Measurements from ENCODE around the gene EIF6.
A peak's percentile ranks its signal among the peaks of the same experiment; 100 is the strongest.
"Not testable (repeated sequence)": the region's sequence is repeated elsewhere in the genome, so short reads cannot be mapped to it uniquely, and the experiment has no call there.

Gene EIF6

DNA sequence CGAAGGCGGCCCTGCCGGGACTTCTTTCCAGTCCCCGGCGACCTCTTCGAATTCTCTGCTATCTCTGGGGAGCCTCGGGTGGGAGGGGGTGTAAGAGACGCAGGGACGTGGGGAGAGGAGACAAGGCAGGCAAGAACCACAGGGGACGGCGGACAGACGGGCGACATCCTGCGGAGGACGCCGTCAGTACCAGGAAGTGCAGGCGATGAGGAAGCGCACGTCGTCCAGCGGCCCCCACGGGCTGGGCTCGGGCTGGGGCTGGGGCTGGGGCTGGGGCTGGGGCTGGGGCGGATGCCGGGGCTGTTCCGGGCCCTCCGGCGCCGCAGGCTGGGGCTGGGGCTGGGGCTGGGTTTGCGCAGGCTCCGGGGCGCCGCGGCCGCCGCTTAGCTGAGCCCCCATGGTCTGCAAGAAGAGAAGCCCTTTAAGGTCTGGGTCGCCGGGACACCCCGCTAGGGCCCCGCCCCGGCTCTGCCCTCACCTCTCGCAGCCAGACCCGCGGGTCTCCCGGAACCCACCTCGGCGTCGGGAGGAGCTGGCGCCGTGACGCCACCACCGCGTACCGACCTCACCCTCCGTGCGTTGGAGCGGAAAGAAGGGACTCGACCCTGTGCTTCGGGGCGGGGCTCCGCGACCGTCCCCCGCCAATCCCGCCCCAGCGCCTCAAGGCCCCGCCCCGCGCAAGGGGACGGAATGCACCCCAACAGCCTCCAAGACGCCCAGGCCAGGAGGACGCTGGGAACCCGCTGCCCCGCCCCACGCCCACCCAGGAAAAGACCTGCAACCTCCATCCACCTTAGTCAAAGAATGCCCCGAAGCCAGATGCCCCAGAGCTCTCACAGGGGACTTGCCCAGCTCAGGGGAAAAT, 6.8 kb downstream of the EIF6 start, which contains the start of gene MMP24OS:
TSS of gene MMP24OS (minus strand) at position 592 of the 865 bp plus-strand sequence. CDS start at position 399, 193 bp downstream.
- DNase-seq (ENCODE audit: low spot score), result peak; percentile 96

DNA sequence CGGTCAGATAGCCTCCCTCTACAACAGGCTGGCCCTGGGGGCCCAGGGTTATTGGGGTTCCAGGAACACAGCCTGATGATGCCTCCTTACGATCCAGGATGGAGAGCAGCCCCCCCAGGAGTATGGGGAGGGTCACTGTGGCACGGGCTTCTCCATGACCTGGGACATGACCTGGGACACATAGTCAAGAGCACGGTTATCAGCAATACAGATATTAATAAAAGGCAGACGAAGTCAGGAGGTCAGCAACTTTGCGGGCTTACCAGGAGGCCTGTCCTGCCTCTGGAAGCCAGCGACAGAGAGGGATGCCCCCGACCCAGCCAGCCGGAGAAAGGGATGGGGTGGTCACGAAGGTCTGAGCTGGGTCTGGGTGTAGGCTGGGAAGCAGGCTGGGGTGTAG, 7.4 kb downstream of the EIF6 start:
- no peak for DNase-seq (ENCODE audit: low spot score)

DNA sequence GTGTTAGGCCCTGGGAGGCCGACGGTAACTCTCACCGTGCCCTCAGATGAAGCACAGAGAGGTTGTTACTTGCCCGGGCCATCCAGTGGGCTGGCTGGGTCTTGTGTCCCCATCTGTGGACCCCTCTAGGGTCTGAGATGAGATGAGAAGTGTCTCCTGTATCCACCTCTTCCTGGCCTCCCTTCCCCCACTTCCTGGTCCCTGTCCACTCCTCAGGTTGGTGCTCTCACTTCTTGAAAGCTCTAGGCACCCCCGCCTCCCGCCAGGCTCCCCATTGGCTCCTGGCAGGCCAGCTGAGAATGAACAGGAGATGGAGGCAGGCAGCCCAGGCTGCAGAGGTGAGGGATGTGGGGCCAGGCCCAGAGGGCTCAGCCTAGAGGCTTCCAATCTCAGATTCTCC, 8.2 kb downstream of the EIF6 start:
- DNase-seq (ENCODE audit: low spot score), result no peak

DNA sequence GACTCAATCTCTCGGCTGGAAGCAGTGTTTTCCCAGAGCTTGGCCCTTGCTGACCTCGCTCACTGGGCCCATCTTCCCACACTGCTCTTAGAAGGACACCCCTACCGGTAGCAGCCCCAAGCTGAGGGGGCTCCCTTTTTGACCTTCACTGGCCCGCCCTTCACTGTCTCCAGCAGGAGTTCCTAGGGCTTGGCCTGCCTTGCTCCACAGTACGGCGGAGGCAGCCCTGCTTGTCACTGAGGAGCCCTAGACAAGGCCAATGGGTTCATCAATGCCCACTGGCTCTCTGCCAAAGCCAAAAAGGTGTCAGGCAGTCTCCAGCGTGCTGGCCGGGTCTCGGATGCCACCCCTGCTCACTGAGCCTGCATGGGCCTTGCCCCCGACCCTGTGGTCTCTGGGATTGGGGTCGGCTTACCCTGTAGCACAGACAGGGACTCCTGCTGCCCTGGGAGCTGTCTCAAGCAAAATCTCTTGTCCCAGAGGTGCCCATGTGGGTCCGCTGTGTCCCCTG, 8.8 kb downstream of the EIF6 start:
- no peak for DNase-seq (ENCODE audit: low spot score)

DNA sequence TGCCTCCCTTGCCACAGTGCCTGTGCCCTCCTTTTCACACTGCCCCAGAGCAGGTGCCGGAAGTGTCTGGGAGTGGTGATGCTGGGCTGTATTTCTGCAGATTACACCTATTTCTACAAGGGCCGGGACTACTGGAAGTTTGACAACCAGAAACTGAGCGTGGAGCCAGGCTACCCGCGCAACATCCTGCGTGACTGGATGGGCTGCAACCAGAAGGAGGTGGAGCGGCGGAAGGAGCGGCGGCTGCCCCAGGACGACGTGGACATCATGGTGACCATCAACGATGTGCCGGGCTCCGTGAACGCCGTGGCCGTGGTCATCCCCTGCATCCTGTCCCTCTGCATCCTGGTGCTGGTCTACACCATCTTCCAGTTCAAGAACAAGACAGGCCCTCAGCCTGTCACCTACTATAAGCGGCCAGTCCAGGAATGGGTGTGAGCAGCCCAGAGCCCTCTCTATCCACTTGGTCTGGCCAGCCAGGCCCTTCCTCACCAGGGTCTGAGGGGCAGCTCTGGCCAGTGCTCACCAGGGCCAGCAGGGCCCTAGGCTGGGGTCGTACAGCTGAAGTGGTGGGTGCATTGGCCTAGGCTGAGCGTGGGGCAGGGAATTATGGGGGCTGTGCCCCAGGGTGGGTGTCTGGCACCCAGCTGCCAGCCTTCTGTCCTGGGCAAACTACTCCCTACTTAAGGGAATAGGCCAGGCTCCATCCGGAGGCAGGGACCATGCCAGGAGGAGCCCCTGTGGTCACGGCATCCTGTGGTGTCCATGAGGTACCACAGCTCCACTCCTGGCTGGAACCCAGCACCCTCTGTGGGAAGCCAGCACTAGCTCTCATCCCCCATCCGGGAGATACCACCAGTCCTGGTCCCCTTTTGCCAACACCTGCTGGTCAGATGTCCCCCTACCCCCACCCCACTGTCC, 10.1 kb downstream of the EIF6 start:
- DNase-seq (ENCODE audit: low spot score), result no peak

DNA sequence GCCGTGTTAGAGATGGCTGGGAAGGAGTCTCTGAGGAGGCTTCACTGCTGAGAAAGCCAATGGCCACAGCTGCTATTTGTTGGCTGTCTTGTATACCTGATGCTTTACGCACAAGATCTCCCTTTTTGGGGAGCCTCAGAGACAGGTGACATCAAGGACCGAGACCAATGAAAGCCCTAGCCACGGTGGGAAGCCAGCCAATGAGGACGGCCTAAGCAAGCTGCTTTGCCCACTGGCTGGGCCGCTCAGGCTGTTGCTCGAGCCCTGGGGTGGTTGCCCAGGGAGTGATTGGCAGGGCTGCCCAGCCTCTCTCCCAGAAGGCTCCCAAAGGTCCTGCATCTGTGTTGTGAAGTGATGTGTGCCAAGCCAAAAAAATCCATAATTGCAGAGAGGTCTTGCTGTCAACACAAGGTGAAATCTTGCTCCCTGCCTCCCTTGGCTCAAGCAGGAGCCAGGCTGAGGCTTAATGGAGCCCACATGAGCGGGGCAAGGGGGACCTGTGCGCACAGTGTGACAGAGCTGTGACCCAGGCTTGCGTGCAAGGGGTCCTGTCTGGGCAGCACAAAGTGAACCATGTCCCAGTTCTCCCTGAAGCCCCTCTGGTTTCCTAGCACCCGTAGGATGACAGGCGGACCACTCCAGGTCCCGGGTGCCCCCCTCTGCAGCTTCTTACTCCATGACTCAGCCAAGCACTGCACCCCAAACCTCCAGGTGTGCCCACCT, 11.0 kb downstream of the EIF6 start:
- no peak for DNase-seq (ENCODE audit: low spot score)

DNA sequence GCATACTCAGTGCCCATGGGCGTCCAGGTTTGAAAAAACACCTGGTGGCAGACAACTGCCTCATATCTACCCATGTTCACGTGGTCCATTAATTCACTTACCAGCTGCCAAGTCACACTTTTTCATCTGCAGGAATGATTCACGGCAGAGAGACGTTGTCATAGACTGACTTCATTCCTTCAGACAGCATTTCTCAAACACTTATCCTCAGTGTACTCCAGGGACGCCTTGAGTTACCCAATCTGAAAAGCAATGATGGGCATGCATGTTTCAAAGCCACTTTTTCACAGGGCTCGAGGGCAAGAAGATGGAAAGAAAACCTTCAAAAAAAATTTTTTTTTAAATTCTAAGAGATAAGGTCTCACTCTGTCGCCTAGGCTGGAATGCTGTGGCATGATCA, 12.7 kb downstream of the EIF6 start:
- no peak for DNase-seq (ENCODE audit: low spot score)

DNA sequence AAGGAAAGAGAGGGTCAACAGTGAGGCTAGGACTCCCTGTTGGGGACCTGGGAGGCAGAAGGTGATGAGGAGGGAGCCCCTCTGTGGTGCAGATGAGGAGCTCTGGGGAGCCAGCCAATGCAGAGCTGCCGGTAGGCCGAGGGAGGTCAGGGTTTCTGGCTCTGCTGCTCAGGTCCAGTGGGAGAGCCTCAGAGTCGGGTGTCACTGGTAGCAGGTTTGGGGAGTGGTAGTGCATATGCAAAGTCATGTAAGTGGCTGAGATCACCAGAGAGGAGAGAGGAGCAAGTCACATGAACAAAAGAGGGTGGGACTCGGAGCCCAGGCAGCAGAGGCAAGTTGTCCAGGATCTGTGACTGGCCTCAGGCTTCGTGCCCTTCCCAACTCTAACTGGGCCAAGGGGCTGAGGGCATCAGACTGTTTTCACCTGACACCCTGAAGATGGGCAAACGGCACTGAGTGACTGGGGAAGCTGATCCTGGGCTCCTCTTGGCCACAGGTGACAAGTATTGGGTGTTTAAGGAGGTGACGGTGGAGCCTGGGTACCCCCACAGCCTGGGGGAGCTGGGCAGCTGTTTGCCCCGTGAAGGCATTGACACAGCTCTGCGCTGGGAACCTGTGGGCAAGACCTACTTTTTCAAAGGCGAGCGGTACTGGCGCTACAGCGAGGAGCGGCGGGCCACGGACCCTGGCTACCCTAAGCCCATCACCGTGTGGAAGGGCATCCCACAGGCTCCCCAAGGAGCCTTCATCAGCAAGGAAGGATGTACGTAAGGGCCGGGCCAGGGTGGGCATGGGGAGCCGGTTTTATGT, 13.3 kb downstream of the EIF6 start:
- no peak for DNase-seq (ENCODE audit: low spot score)

DNA sequence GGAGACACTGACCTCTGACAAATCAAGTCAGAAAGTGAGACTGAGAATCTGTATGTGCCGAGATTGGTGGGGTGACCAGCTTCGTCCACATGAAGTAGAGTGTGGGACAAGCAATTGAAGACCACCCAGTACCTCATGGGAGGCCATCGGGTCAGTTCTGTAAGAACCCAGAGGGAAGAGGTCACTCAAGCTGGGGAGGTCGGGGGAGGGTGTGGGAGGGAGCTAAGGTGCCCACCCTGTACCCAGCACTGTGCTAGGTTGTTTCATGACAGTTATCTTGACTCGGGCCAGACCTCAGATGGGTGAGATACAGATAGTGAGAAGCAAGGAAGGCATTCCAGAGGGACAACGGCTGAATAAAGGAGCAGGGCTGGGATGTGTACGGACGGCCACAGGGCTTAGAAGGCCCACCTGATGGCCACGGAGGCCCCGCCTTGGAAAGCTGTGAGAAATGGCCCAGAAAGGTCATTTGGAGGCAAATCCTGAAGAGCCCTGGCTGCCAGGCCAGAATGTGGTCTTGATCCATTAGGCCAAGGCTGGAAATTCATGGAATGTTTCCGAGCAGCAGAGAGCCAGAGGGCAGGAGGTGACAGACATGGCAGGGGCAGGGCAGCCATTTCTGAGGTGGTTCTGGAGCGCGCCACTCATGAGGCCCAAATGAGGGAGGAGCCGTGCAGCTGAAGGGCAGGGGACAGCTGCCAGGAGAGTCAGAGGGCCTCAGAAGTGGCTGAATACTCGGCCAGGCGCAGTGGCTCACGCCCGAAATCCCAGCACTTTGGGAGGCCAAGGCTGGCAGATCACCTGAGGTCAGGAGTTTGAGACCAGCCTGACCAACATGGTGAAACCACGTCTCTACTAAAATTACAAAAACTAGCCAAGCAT, 14.3 kb downstream of the EIF6 start:
- no peak for DNase-seq (ENCODE audit: low spot score)

DNA sequence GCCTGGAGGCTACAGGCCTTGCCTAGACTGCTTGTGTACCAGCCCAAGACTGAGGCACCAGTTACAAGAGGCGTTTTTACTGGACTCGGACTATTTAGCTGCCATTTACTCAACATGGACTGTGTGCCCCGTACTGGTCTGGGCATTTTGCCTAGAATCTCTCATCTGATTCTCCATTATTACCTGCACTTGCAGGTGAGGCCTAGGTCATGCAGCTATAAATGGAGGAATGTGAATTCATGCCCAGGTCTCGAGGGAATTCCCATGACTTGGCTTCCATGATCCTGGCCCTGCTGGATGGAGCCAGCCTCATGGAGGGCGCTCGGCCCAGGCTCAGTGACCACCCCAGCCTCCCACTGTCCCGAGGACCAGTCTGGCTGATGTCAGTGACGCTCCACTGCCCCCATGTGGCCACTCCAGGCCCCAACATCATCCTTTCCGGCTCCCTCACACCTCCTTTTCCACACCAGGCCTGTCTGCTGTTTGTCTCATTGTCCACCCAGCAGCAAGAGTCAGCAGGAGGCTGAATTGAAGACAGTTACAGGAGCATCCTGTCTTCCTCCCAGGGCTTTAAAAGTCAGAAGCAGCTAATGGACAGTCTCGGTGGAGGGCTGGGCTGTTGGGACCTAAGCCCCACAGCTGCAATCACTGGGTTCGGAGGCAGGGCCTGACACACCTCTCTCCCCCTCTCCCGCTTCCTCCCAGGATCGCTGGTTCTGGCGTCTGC, 15.4 kb downstream of the EIF6 start:
- DNase-seq (ENCODE audit: low spot score), result peak; percentile 98

DNA sequence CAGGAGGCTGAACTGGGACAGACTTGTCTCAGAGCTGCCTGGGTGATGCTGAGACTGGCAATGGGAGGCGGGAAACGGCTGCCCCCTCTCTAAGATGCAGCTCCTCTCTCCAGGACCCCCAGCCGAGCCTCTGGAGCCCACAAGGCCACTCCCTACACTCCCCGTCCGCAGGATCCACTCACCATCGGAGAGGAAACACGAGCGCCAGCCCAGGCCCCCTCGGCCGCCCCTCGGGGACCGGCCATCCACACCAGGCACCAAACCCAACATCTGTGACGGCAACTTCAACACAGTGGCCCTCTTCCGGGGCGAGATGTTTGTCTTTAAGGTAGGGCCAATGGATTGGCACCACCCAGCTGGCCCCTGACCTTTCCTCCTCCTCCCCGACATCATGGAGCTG, 17.5 kb downstream of the EIF6 start:
- no peak for DNase-seq (ENCODE audit: low spot score)

DNA sequence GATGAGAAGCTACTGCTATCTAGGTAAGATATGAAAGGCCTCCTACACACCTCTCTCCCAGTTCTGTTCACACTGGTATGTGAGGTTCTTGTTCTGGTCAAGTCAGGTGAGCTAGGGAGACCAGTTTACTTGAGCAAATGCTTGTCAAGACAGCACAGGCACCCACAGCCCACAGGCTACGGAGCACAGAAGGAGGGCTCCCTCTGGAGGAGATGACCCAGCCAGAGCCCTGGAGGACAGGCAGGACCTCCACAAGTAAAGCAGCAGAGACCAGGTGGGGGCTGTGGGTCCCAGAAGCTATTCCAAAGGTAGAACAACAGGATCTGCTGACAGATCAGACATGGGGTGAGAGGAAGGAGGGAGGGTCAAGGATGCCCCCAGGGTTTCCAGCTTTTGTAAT, 19.8 kb downstream of the EIF6 start:
- peak; percentile 81 for DNase-seq (ENCODE audit: low spot score)

DNA sequence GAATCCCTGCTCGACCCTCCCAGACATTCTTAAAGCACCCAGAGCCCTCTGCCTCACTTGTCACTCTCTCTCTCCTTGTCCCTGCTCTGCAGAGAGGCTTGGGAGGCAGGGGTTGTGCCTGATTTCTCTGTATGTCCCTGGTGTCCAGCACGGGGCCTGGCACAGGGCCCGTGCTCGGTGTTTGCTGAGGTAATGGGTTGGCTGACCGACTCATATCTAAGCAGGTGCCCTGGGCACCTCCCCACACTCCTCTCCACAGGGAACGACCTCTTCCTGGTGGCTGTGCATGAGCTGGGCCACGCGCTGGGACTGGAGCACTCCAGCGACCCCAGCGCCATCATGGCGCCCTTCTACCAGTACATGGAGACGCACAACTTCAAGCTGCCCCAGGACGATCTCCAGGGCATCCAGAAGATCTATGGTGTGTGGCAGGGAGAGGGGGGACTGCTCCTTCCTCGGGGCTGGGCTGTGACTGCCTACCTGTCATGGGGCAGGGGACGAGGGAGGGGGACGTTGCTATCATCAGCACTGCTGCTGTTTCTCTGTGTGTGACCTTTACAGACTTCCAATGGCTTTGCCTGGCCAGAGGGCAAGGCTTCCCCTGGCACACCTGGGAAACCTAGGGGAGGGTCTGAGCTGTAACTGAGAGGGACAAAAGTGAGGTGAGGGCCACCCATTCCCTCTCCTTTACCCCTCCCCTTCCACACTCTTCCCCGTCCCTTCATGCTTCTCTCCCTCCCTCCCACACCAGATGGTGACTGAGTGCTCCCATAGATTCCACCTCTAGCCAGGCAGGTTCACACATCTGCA, 20.8 kb downstream of the EIF6 start:
- no peak for DNase-seq (ENCODE audit: low spot score)

DNA sequence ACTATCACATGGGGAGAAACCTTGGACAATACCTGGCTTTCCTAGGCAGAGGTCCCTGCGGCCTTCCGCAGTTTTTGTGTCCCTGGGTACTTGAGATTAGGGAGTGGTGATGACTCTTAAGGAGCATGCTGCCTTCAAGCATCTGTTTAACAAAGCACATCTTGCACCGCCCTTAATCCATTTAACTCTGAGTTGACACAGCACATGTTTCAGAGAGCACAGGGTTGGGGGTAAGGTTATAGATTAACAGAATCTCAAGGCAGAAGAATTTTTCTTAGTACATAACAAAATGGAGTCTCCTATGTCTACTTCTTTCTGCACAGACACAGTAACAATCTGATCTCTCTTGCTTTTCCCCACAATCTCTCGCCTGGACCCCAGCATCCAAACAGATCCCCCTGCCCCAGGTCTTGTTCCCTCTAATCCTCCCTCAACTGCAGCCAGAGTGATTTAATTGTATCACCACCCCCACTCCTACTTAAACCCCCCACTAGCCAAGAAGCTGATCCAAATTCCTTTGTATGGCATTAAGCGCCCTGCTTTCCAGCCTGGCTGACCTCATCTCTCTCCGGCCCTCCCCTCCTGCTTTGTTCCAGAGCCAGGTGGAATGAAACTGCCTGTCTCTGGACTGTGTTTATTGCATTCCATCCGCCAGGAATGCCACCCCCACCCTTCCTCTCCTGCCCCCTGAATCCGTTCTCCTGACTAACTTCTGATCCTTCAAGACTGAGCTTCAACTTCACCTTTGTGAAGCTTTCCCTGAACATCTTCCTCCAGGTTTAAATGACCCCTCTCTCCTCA, 21.6 kb downstream of the EIF6 start:
- peak; percentile 61 for DNase-seq (ENCODE audit: low spot score)

DNA sequence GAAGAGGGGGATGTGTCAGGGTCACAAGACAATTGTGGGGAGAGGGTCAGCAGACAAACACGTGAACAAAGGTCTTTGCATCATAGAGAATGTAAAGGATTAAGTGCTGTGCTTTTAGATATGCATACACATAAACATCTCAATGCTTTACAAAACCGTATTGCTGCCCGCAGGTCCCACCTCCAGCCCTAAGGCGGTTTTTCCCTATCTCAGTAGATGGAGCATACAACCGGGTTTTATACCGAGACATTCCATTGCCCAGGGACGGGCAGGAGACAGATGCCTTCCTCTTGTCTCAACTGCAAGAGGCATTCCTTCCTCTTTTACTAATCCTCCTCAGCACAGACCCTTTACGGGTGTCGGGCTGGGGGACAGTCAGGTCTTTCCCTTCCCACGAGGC, 22.3 kb downstream of the EIF6 start:
- not testable (repeated sequence) for DNase-seq (ENCODE audit: low spot score)

DNA sequence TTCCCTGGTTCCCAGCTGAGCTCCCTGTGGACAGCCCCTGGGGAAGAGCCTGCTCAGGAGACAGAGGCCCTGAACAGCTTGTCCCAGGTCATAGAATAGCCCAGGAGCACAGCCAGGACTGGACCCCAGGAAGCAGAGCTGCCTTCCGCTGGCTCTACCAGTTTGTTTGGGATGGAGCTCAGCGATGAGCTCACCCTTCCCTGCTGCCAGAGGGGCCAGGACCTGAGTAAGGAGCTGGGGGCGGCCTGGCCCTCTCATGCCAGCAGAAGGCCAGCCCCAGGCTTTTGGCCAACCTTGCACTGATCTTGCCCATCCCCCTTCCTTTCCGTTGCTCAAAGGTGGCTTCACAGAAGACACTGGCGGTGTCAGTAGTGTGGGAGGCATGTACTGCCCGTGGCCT, 24.1 kb downstream of the EIF6 start:
- no peak for DNase-seq (ENCODE audit: low spot score)

DNA sequence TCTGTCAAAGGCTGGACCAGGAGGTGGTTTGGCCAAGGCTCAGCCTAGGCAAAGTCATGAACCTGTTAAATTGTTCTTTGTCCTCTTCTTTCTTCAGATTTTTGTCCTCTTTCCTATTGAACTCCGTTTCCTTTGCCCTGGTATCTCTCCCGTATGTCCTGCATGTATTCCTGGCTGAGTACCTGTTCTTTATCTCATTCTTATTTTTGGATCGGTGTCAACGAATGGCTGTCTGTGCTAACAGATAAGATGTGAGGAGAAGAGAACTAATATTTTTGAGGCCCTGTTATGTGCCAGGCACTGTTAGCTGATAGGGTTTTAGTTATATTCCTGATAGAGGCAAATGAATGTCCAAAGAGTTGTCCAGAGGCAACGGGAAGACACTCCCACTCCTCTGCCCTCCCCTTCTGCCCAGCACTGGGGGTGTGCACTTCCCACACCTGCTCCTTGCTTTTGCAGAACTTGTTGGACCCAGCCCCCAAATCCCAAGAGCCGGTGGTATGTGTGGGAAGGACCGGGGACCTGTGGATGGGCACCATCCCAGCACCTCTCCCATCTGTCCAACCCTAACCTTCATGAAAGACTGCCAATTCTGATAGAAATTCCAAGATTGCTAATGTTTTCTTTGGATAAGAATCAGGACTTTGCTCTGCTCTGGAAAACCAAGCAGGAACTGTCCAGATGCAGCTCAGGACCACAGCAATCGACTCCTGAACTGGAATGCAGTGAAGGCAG, 27.2 kb downstream of the EIF6 start:
- no peak for DNase-seq (ENCODE audit: low spot score)

Data from HuH-7 (cell line).